Measurements from ENCODE around the gene ATP6AP1.

The ATP6AP1 gene

GRCh38 chrX:154443479-154443910, 15.0 kb downstream of the ATP6AP1 start:
- peak overlapping the region in 4 of 7 experiments; percentile 45 to 58 (median 54) for H3K4me3 ChIP-seq
- peak overlapping the region in 19 of 21 experiments; percentile 36 to 84 (median 77) for H3K27ac ChIP-seq

- H3K27ac ChIP-seq: peak within 1 kb of the TSS in 19 of 21 experiments; percentile 58 to 86 (median 78)
- H3K4me3 ChIP-seq: peak within 1 kb of the TSS; percentile 45 to 59 (median 54)
These were observed 15.7 kb downstream of the ATP6AP1 start, which contains the start of gene FAM50A for GRCh38 chrX:154443992-154444754. Gene FAM50A, plus strand, starts transcription at chrX:154444141. Its CDS starts 95 bp downstream, at chrX:154444236.

- peak overlapping the region; percentile 45 to 59 (median 54) for H3K4me3 ChIP-seq
- H3K27ac ChIP-seq: peak overlapping the region in 19 of 21 experiments; percentile 24 to 86 (median 77)
These were observed 16.3 kb downstream of the ATP6AP1 start for GRCh38 chrX:154444755-154445246.

GRCh38 chrX:154445776-154446175, 17.3 kb downstream of the ATP6AP1 start:
- Histone ChIP-seq H3K4me3 (no peak overlapping the region), H3K27ac (no peak overlapping the region)

- H3K27ac ChIP-seq: no peak overlapping the region
- no peak overlapping the region for H3K4me3 ChIP-seq
These were observed 18.0 kb downstream of the ATP6AP1 start for GRCh38 chrX:154446430-154446829.

GRCh38 chrX:154448484-154448883, 20.0 kb downstream of the ATP6AP1 start:
- Histone ChIP-seq H3K27ac (no peak overlapping the region), H3K4me3 (no peak overlapping the region)

- no peak overlapping the region for H3K4me3 ChIP-seq
- H3K27ac ChIP-seq: no peak overlapping the region
These were observed 21.1 kb downstream of the ATP6AP1 start for GRCh38 chrX:154449618-154450017.

- H3K4me3 ChIP-seq: no peak overlapping the region
- H3K27ac ChIP-seq: no peak overlapping the region
These were observed 21.8 kb downstream of the ATP6AP1 start for GRCh38 chrX:154450312-154450711.

- no peak overlapping the region for H3K4me3 ChIP-seq
- no peak overlapping the region for H3K27ac ChIP-seq
These were observed 24.3 kb downstream of the ATP6AP1 start for GRCh38 chrX:154452823-154453222.

- Histone ChIP-seq H3K4me3 (peak overlapping the region; percentile 23 to 59 (median 55)), H3K27ac (peak overlapping the region in 18 of 21 experiments; percentile 45 to 89 (median 76))
These were observed 29.1 kb downstream of the ATP6AP1 start for GRCh38 chrX:154457491-154458115.

GRCh38 chrX:154458116-154458953, 29.9 kb downstream of the ATP6AP1 start, which contains the start of gene PLXNA3:
Gene PLXNA3, plus strand, starts transcription at chrX:154458281. Its CDS starts 1,903 bp downstream, at chrX:154460184.
- Histone ChIP-seq H3K27ac (peak within 1 kb of the TSS in 20 of 21 experiments; percentile 10 to 89 (median 75)), H3K4me3 (peak within 1 kb of the TSS; percentile 34 to 59 (median 55))

- peak overlapping the region in 17 of 21 experiments; percentile 10 to 89 (median 76) for H3K27ac ChIP-seq
- peak overlapping the region; percentile 34 to 59 (median 55) for H3K4me3 ChIP-seq
These were observed 30.7 kb downstream of the ATP6AP1 start for GRCh38 chrX:154458954-154459778.

- peak overlapping the region in 1 of 21 experiments; percentile 77 for H3K27ac ChIP-seq
- peak overlapping the region; percentile 0 to 59 (median 55) for H3K4me3 ChIP-seq
These were observed 31.4 kb downstream of the ATP6AP1 start for GRCh38 chrX:154459832-154460231.

GRCh38 chrX:154460326-154460725, 31.8 kb downstream of the ATP6AP1 start:
- Histone ChIP-seq H3K27ac (no peak overlapping the region), H3K4me3 (peak overlapping the region in 2 of 7 experiments; percentile 9 to 55)

- H3K27ac ChIP-seq: no peak overlapping the region
- H3K4me3 ChIP-seq: no peak overlapping the region
These were observed 33.9 kb downstream of the ATP6AP1 start for GRCh38 chrX:154462396-154462795.

- Histone ChIP-seq H3K27ac (no peak overlapping the region), H3K4me3 (no peak overlapping the region)
These were observed 35.2 kb downstream of the ATP6AP1 start for GRCh38 chrX:154463611-154464220.

GRCh38 chrX:154464806-154465365, 36.4 kb downstream of the ATP6AP1 start:
- H3K4me3 ChIP-seq: no peak overlapping the region
- no peak overlapping the region for H3K27ac ChIP-seq

GRCh38 chrX:154465601-154466000, 37.1 kb downstream of the ATP6AP1 start:
- no peak overlapping the region for H3K27ac ChIP-seq

More at GRCh38 chrX:154465601-154466000, 37.1 kb downstream of the ATP6AP1 start:
- no peak overlapping the region for H3K4me3 ChIP-seq

All from skin epidermis (tissue), 12 donors.